ENCODE results near the gene EPN3.

The EPN3 gene

GRCh38 chr17:50584749-50585148 lies 52.2 kb downstream of the EPN3 start:
- TF ChIP-seq GATA2 (IDR thresholded peaks at IDR 0.05; ENCODE audit: low read depth, low read length) (no peak), GATA3 (IDR thresholded peaks at IDR 0.05; ENCODE audit: low read depth, low read length) (no peak)

GRCh38 chr17:50585346-50585745 lies 52.8 kb downstream of the EPN3 start:
- no peak for TF ChIP-seq GATA2 (IDR thresholded peaks at IDR 0.05; ENCODE audit: low read depth, low read length)
- TF ChIP-seq GATA3 (IDR thresholded peaks at IDR 0.05; ENCODE audit: low read depth, low read length), result no peak

GRCh38 chr17:50585891-50586290 lies 53.4 kb downstream of the EPN3 start:
- no peak for TF ChIP-seq GATA2 (IDR thresholded peaks at IDR 0.05; ENCODE audit: low read depth, low read length)
- no peak for TF ChIP-seq GATA3 (IDR thresholded peaks at IDR 0.05; ENCODE audit: low read depth, low read length)

GRCh38 chr17:50586421-50587247 lies 54.1 kb downstream of the EPN3 start:
- no peak for TF ChIP-seq GATA2 (IDR thresholded peaks at IDR 0.05; ENCODE audit: low read depth, low read length)
- TF ChIP-seq GATA3 (IDR thresholded peaks at IDR 0.05; ENCODE audit: low read depth, low read length), result no peak

- TF ChIP-seq GATA2 (IDR thresholded peaks at IDR 0.05; ENCODE audit: low read depth, low read length) (no peak), GATA3 (IDR thresholded peaks at IDR 0.05; ENCODE audit: low read depth, low read length) (no peak)
Observed at GRCh38 chr17:50587571-50587970, 55.0 kb downstream of the EPN3 start.

- TF ChIP-seq GATA3 (IDR thresholded peaks at IDR 0.05; ENCODE audit: low read depth, low read length) (no peak), GATA2 (IDR thresholded peaks at IDR 0.05; ENCODE audit: low read depth, low read length) (no peak)
Observed at GRCh38 chr17:50588391-50589049, 56.0 kb downstream of the EPN3 start.

GRCh38 chr17:50589095-50589705 lies 56.7 kb downstream of the EPN3 start:
- no peak for TF ChIP-seq GATA3 (IDR thresholded peaks at IDR 0.05; ENCODE audit: low read depth, low read length)
- no peak for TF ChIP-seq GATA2 (IDR thresholded peaks at IDR 0.05; ENCODE audit: low read depth, low read length)

GRCh38 chr17:50590946-50591737 lies 58.6 kb downstream of the EPN3 start:
- no peak for TF ChIP-seq GATA3 (IDR thresholded peaks at IDR 0.05; ENCODE audit: low read depth, low read length)
- TF ChIP-seq GATA2 (IDR thresholded peaks at IDR 0.05; ENCODE audit: low read depth, low read length), result no peak

- TF ChIP-seq GATA2 (IDR thresholded peaks at IDR 0.05; ENCODE audit: low read depth, low read length) (no peak; the same call in 1 of the 2 replicates), GATA3 (IDR thresholded peaks at IDR 0.05; ENCODE audit: low read depth, low read length) (no peak)
Observed at GRCh38 chr17:50593321-50593720, 60.8 kb downstream of the EPN3 start.

Measured in SH-SY5Y (cell line).